Astrocyte (in vitro differentiated cells and primary cell): ENCODE data around the gene PPP2R2B. TPM values are rescaled to one million over a fixed set of nuclear protein-coding genes. Genes with fewer than 3 reads are reported as not detected.

Experiments
- DNase-seq: peaks from one replicate; pipeline ENCODE4 v3.0.0-alpha.2; 2010; ENCODE audit warnings: low read depth
- FAIRE-seq: peaks from 2 replicates; lab custom pipeline; 2011; peaks lifted over from hg19 to GRCh38; lab: Jason Lieb, UNC
- H2AFZ ChIP-seq: 2 replicates; pipeline ENCODE4 v1.6.0; 2012; ENCODE audit warnings: low read depth, low read length, inconsistent platforms
- H3K27ac ChIP-seq: 2 replicates; pipeline ENCODE4 v1.5.1; 2011; ENCODE audit warnings: low read depth, low read length, inconsistent platforms
- H3K27me3 ChIP-seq: 2 replicates; pipeline ENCODE4 v1.6.0; 2011; ENCODE audit warnings: low read length, inconsistent platforms; ENCODE audit not compliant: insufficient read depth
- H3K36me3 ChIP-seq: 2 replicates; pipeline ENCODE4 v1.5.1; 2011; ENCODE audit warnings: low read length, inconsistent platforms; ENCODE audit not compliant: insufficient read depth
- H3K4me1 ChIP-seq: 2 replicates; pipeline ENCODE4 v1.5.1; 2011; ENCODE audit warnings: low read length, inconsistent platforms; ENCODE audit not compliant: insufficient read depth
- H3K4me2 ChIP-seq: 2 replicates; pipeline ENCODE4 v1.6.0; 2012; ENCODE audit warnings: low read length, inconsistent platforms
- H3K4me3 ChIP-seq: 2 replicates; pipeline ENCODE4 v1.5.1; 2011; ENCODE audit warnings: low read depth, mild to moderate bottlenecking, low read length, inconsistent platforms; ENCODE audit not compliant: insufficient read depth
- H3K79me2 ChIP-seq: 2 replicates; pipeline ENCODE4 v1.6.0; 2012; ENCODE audit warnings: mild to moderate bottlenecking, low read length, inconsistent platforms; ENCODE audit not compliant: insufficient read depth
- H3K9ac ChIP-seq: 2 replicates; pipeline ENCODE4 v1.6.0; 2012; ENCODE audit warnings: mild to moderate bottlenecking, low read length, inconsistent platforms
- H3K9me3 ChIP-seq: 2 replicates; pipeline ENCODE4 v1.5.1; 2012; ENCODE audit warnings: low read depth, mild to moderate bottlenecking, low read length, inconsistent platforms; ENCODE audit not compliant: insufficient read depth
- H4K20me1 ChIP-seq: 2 replicates; pipeline ENCODE4 v1.6.0; 2012; ENCODE audit warnings: low read length, inconsistent platforms; ENCODE audit not compliant: insufficient read depth
- H3K27ac Mint-ChIP-seq: one replicate; pipeline ENCODE4 v1.8.0; 2021; ENCODE audit warnings: mild to moderate bottlenecking, mixed read lengths; ENCODE audit not compliant: unreplicated experiment
- H3K27me3 Mint-ChIP-seq: one replicate; pipeline ENCODE4 v1.8.0; 2021; ENCODE audit warnings: low read depth, mixed read lengths; ENCODE audit not compliant: unreplicated experiment
- H3K36me3 Mint-ChIP-seq: one replicate; pipeline ENCODE4 v1.8.0; 2021; ENCODE audit warnings: low read depth, mixed read lengths; ENCODE audit not compliant: unreplicated experiment
- H3K4me1 Mint-ChIP-seq: one replicate; pipeline ENCODE4 v1.8.0; 2021; ENCODE audit warnings: low read depth, mixed read lengths; ENCODE audit not compliant: unreplicated experiment
- H3K4me3 Mint-ChIP-seq: one replicate; pipeline ENCODE4 v1.8.0; 2021; ENCODE audit warnings: mild to moderate bottlenecking, moderate library complexity, mixed read lengths; ENCODE audit not compliant: unreplicated experiment
- H3K9me3 Mint-ChIP-seq: one replicate; pipeline ENCODE4 v1.8.0; 2021; ENCODE audit warnings: mild to moderate bottlenecking, mixed read lengths; ENCODE audit not compliant: unreplicated experiment
- EZH2 ChIP-seq: IDR thresholded peaks from 2 replicates; pipeline ENCODE4 v1.6.1; 2012; ENCODE audit warnings: mild to moderate bottlenecking, low read length, inconsistent platforms; ENCODE audit not compliant: insufficient read depth
- total RNA-seq: library from RNA; stranded (reverse); gene quantifications from 2 replicates; pipeline ENCODE4 v1.2.1, GENCODE V29; 2021
- TF ChIP-seq, protein P1 (sequence below): IDR thresholded peaks from 2 replicates; pipeline ENCODE4 v1.5.1; 2011; ENCODE audit warnings: low read depth, mild to moderate bottlenecking, inconsistent platforms, low read length, moderate library complexity; ENCODE audit not compliant: insufficient read depth

Gene PPP2R2B
- total RNA-seq, 1 donor from 2014 or later, result 5.2 TPM

DNA sequence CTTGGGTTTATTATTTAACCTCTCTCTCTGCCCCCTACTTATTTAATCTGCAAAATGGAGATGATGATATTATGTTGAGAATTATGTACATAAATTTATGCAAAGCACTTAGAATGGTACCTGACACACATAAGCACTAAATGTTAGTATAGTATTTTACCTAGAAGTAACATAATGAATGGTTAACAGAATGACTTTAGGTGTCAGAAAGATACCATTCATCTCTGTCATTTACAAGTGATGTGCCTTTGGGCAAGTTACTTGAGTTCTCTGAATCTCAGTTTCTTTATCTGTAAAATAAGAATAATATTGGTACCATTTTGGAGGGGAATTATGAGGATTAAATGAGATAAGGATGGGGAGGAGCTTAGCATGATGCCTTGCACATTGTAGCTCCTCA lies 159.4 kb downstream of the PPP2R2B start:
- Histone ChIP-seq H3K27ac (no peak overlapping the region), H3K36me3 (no peaks in the 10 kb centered on the region), H3K4me2 (no peak overlapping the region), H4K20me1 (no peaks in the 10 kb centered on the region), H3K79me2 (no peaks in the 10 kb centered on the region), H3K4me1 (peaks cover 13% of the 10 kb centered on the region), H3K9me3 (no peaks in the 10 kb centered on the region), H3K27me3 (no peaks in the 10 kb centered on the region), H3K9ac (no peak overlapping the region), H2AFZ (no peak overlapping the region), H3K4me3 (no peak overlapping the region)
- Mint-ChIP-seq H3K27me3 (no peaks in the 10 kb centered on the region), H3K4me1 (peaks cover 15% of the 10 kb centered on the region), H3K9me3 (no peaks in the 10 kb centered on the region), H3K4me3 (no peak overlapping the region), H3K36me3 (no peaks in the 10 kb centered on the region), H3K27ac (no peak overlapping the region)
- TF ChIP-seq EZH2, result no peak
- TF ChIP-seq, protein P1, sequence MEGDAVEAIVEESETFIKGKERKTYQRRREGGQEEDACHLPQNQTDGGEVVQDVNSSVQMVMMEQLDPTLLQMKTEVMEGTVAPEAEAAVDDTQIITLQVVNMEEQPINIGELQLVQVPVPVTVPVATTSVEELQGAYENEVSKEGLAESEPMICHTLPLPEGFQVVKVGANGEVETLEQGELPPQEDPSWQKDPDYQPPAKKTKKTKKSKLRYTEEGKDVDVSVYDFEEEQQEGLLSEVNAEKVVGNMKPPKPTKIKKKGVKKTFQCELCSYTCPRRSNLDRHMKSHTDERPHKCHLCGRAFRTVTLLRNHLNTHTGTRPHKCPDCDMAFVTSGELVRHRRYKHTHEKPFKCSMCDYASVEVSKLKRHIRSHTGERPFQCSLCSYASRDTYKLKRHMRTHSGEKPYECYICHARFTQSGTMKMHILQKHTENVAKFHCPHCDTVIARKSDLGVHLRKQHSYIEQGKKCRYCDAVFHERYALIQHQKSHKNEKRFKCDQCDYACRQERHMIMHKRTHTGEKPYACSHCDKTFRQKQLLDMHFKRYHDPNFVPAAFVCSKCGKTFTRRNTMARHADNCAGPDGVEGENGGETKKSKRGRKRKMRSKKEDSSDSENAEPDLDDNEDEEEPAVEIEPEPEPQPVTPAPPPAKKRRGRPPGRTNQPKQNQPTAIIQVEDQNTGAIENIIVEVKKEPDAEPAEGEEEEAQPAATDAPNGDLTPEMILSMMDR, result no peak
- FAIRE-seq (no peak), DNase-seq (no peak)

DNA sequence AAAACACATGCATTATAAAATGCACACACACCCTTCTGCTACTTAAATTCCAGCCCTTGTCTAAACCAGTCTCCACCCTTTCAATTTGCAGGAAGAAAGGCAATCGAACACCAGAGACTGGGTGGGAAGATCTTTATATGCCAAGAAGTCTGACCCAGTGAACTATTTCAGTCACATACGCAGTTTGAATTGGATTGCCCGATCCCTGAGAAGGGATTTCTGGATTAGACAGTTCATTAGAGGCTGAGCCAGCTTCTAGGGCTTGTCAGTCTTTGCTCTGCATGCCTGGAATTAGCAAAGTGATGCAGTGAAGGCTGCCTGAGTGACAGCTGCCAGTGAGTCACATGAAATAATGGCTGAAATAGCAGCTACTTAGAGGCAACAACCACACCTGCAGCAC lies 159.9 kb downstream of the PPP2R2B start:
- no peaks in the 10 kb centered on the region for H4K20me1 ChIP-seq
- H3K27ac ChIP-seq, result no peak overlapping the region
- H3K4me2 ChIP-seq, result no peak overlapping the region
- H3K4me1 ChIP-seq, result peaks cover 13% of the 10 kb centered on the region
- Mint-ChIP-seq H3K9me3 (no peaks in the 10 kb centered on the region), H3K27me3 (no peaks in the 10 kb centered on the region), H3K27ac (no peak overlapping the region), H3K4me3 (no peak overlapping the region), H3K36me3 (no peaks in the 10 kb centered on the region), H3K4me1 (peaks cover 15% of the 10 kb centered on the region)
- no peak for FAIRE-seq
- no peak overlapping the region for H2AFZ ChIP-seq
- DNase-seq, result no peak
- TF ChIP-seq, protein P1, result no peak
- TF ChIP-seq EZH2, result no peak
- no peak overlapping the region for H3K4me3 ChIP-seq
- H3K9me3 ChIP-seq, result no peaks in the 10 kb centered on the region
- H3K27me3 ChIP-seq, result no peaks in the 10 kb centered on the region
- no peaks in the 10 kb centered on the region for H3K79me2 ChIP-seq
- no peaks in the 10 kb centered on the region for H3K36me3 ChIP-seq
- no peak overlapping the region for H3K9ac ChIP-seq

DNA sequence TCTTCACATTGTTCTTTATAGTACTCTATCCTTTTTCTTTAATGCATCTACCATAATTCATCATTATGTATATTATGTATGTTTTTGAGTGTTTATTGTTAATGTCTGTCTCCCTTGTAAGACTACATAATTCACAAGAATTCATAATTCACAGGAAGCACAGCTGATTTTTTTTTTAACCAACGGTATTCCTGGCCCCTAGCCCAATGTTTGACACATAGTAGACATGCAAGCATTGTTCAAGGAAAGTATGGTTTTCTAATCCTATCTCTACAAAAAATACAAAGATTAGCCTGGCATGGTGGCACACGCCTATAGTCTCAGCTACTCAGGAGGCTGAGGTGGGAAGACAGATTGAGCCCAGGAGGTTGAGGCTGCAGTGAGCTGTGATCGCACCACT lies 160.6 kb downstream of the PPP2R2B start:
- Mint-ChIP-seq H3K36me3 (no peaks in the 10 kb centered on the region), H3K4me1 (peaks cover 14% of the 10 kb centered on the region), H3K4me3 (no peak overlapping the region), H3K27me3 (no peaks in the 10 kb centered on the region), H3K27ac (no peak overlapping the region), H3K9me3 (no peaks in the 10 kb centered on the region)
- no peak for FAIRE-seq
- H4K20me1 ChIP-seq, result no peaks in the 10 kb centered on the region
- DNase-seq, result peak; percentile 23
- no peaks in the 10 kb centered on the region for H3K36me3 ChIP-seq
- no peak overlapping the region for H3K4me2 ChIP-seq
- no peak overlapping the region for H3K4me3 ChIP-seq
- H3K9ac ChIP-seq, result no peak overlapping the region
- H3K9me3 ChIP-seq, result no peaks in the 10 kb centered on the region
- H3K79me2 ChIP-seq, result no peaks in the 10 kb centered on the region
- no peaks in the 10 kb centered on the region for H3K27me3 ChIP-seq
- H3K4me1 ChIP-seq, result peaks cover 13% of the 10 kb centered on the region
- no peak overlapping the region for H3K27ac ChIP-seq
- no peak overlapping the region for H2AFZ ChIP-seq
- no peak for TF ChIP-seq EZH2
- TF ChIP-seq, protein P1, result no peak
